A549 treated with Hydrocortisone at 1 μM for 4 hours (cell line): ENCODE results near the gene GPBP1L1. TPM values are rescaled to one million over a fixed set of nuclear protein-coding genes. Genes with fewer than 3 reads are reported as not detected.

Experiments
- total RNA-seq: library from RNA; stranded (reverse); fragments of 200-300 nt; extraction: Qiagen RNA extraction; gene quantifications from 5 replicates; pipeline ENCODE4 v1.2.3, GENCODE V29; 2022

Gene GPBP1L1, protein sequence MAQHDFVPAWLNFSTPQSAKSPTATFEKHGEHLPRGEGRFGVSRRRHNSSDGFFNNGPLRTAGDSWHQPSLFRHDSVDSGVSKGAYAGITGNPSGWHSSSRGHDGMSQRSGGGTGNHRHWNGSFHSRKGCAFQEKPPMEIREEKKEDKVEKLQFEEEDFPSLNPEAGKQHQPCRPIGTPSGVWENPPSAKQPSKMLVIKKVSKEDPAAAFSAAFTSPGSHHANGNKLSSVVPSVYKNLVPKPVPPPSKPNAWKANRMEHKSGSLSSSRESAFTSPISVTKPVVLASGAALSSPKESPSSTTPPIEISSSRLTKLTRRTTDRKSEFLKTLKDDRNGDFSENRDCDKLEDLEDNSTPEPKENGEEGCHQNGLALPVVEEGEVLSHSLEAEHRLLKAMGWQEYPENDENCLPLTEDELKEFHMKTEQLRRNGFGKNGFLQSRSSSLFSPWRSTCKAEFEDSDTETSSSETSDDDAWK
- 30.5 to 50.8 TPM (median 34.6 TPM) in 5 replicates for total RNA-seq

DNA sequence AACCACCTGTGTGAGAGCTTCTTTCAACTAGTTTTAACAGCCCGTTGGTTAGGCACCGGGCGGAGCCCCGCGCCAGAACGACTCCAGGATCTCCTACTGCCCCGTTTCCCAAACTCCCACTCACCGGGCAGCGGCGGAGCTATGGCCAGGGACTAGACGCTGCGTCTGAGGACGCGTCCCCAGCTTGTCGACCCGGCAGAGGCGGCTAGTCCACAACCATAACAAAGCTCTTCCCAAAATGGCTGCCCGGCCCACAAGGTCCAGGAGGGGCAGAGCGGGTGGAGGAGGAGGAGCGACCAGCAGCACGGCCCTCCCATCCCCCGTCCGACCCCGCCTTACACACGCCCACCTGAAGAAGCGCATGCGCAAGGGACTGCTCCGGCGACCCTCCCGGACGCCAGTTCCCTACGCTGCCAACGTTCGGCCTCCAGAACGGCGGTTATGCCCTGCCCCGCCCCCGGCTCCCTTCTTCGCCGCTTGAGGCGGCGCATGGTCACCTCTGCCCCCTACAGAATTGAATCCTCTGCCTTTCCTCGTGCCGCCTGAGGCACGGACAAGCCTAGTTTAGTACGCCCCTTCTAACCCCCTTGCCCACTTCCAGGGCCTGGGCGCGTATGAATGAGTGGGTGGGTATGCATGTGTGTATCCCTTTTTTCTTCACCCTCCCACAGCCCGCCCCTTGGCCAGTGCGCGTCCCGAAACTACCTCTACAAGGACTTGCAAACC lies at the start of gene GPBP1L1:
TSS of gene GPBP1L1 (minus strand) at position 246 of the 726 bp plus-strand sequence. CDS start 27,446 bp downstream, outside the sequence.

DNA sequence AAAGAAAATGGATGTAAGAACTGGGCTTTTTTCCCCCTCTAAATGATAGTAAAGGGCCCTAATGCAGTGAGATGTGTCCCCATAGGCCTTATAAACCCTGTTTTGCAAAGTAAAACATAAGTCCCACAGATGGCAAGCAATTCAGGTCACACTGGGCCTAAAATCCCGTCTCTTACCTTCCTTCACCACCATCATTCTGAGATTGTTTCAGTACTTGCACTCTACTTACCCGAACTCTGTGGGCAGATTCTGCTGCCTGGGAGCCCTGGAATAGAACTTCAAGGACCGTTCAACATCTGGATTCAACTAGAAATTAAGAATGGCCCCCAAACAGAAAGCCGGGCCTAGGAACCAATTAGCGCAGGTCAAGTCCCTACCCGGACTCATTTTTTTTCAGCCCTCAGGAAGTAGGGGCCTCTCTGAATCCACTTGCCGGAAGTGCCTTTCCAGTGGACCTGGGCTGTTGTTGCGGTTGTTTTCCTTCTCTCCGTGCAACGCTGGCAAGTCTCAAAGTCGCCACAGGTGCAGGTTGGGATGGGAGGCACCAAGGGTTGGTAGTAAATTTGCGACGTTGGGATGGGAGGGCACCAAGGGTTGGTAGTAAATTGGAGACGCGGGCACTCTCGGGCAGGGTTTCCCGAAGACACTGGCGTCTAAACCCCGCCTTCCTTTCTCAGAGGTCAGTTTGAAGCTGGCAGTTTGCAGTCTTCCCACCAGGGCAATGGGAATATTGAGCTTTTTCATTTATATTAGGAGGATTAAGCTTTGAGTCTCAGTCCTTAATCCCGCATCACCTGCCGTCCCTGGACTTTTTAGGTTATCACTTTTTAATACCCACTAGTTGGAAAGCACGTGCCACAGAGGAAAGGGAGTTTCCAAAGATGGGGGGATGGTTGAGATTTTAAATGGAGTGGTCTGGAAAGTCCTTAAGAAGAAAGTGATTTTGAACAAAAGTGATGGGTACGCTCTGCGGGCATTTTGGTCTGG lies 1.7 kb upstream of the GPBP1L1 start, which contains the start of gene TMEM69:
TSS of gene TMEM69 (plus strand) at position 428 of the 987 bp plus-strand sequence. CDS start 2,888 bp downstream, outside the sequence.

DNA sequence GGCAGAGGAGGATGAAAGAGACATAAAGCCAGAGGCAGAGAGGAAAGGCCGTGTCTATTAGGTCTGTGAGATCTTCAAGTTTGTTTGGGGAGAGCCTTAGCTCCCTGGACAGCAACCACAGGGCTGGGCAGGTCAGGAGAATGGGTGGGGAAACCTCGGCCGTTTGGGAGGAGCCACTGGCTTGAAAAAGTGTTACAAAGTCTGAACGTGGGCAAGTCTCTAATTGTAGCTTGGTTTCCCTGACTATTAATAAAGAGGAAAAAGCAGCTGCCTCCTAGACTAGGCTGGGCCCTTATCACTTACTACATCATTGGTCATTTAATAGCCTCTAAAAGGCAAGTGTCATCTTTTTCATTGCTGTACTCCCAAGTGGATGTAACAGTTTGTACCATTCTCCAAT lies 62.4 kb downstream of the GPBP1L1 start, which contains the start of gene CCDC17:
TSS of gene CCDC17 (minus strand) at position 83 of the 400 bp plus-strand sequence. CDS start 145 bp downstream, outside the sequence.

DNA sequence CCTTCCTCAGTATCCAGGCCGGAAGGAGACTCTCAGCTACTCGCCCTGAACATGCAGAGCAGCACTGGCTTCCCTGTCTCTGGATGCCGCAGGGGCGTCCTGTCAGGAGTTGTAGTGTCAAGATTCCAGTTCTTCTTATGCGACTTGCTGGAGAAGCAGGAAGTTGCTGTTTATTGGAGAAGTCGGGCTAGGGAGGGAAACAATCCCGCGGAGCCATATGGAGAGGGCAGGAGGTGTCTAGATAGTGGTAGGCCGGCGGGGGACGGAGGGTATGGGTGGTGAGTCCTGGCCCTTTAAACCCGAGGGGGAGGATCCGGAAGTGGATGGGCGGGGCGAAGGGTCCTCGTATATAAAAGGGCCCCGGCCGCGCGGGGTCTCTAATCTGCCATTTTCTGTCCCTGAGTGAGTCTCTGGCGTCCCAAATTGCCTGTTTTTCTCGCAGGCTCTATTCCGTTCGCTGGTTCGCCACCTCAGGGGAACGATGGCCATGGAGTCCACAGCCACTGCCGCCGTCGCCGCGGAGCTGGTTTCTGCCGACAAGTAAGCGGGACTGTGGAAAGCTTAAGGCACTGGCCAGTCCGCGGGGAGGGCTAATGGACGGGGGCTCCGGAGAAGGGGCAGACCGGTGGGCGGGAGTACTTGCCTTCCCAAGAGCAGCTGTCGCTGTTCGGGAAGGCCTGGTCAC lies 102.5 kb downstream of the GPBP1L1 start, which contains the start of gene NASP:
TSS of gene NASP (plus strand) at position 376 of the 685 bp plus-strand sequence. CDS start at position 482, 106 bp downstream.

Other genes starting within 250 kb of the GPBP1L1 start
- gene TESK2, start 195.4 kb downstream of the GPBP1L1 start, total RNA-seq: 0.08 to 0.32 TPM (median 0.17 TPM) in 5 replicates
- gene CCDC163, start 186.5 kb downstream of the GPBP1L1 start, total RNA-seq: 1.6 to 2.1 TPM (median 1.8 TPM) in 5 replicates
- gene MMACHC, start 186.2 kb downstream of the GPBP1L1 start, total RNA-seq: 2.1 to 2.7 TPM (median 2.2 TPM) in 5 replicates
- gene PRDX1, start 164.6 kb downstream of the GPBP1L1 start, total RNA-seq: 1,938 to 2,223 TPM (median 2,052 TPM) in 5 replicates
- gene AKR1A1, start 135.7 kb downstream of the GPBP1L1 start, total RNA-seq: 73.1 to 81.3 TPM (median 79.9 TPM) in 5 replicates
- gene NASP, start 102.5 kb downstream of the GPBP1L1 start, total RNA-seq: 104 to 153 TPM (median 116 TPM) in 5 replicates
- gene CCDC17, start 62.5 kb downstream of the GPBP1L1 start, total RNA-seq: 0.18 to 0.36 TPM (median 0.26 TPM) in 5 replicates
- 18.1 to 20.8 TPM (median 19.5 TPM) in 5 replicates for gene TMEM69, start 1.6 kb upstream of the GPBP1L1 start, total RNA-seq
- 4.7 to 5.8 TPM (median 5.3 TPM) in 5 replicates for gene IPP, start 64.1 kb upstream of the GPBP1L1 start, total RNA-seq
- gene MAST2, start 117.1 kb upstream of the GPBP1L1 start, total RNA-seq: 16.7 to 19.2 TPM (median 18.3 TPM) in 5 replicates